ENCODE measurements around the gene DENND4A. TPM values are rescaled to one million over a fixed set of nuclear protein-coding genes. Genes with fewer than 3 reads are reported as not detected.

The DENND4A gene
- total and polyA plus RNA-seq, 7 donors = 4.0 to 46.7 (median 15.4) TPM

DNA sequence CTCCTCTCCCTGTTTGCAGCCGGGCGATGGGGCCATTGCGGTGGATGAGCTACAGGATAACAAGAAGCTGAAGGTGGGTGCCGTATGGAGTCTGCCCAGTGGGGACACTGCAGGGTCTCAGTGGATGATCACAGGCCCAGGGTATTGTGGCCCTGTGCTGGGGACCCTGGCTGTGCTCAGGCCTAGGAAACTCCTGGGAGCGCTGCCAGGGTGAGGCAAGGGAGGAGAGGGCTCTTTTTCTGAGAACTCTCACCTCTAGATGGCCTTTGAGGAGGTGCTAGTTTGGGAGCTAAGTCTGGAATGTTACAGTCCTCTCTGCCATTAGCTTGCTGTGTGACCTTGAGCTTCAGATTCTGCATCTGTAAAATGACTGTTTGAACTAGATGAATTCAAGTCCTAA, 154.0 kb downstream of the DENND4A start:
- WGBS, 3 donors = 84 to 88% (median 85%) methylated on average over 5 of the region's 5 CpGs
- TF ChIP-seq, protein P1, sequence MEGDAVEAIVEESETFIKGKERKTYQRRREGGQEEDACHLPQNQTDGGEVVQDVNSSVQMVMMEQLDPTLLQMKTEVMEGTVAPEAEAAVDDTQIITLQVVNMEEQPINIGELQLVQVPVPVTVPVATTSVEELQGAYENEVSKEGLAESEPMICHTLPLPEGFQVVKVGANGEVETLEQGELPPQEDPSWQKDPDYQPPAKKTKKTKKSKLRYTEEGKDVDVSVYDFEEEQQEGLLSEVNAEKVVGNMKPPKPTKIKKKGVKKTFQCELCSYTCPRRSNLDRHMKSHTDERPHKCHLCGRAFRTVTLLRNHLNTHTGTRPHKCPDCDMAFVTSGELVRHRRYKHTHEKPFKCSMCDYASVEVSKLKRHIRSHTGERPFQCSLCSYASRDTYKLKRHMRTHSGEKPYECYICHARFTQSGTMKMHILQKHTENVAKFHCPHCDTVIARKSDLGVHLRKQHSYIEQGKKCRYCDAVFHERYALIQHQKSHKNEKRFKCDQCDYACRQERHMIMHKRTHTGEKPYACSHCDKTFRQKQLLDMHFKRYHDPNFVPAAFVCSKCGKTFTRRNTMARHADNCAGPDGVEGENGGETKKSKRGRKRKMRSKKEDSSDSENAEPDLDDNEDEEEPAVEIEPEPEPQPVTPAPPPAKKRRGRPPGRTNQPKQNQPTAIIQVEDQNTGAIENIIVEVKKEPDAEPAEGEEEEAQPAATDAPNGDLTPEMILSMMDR (IDR thresholded peaks at IDR 0.05) = no peak
- Histone ChIP-seq H3K27ac (no peak overlapping the region), H3K4me1 (peaks cover 4% of the 10 kb centered on the region), H3K36me3 (ENCODE audit: insufficient read depth in 1 of 2, low read depth in 1 of 2) (no peaks in the 10 kb centered on the region), H3K4me3 (no peak overlapping the region), H3K9me3 (no peaks in the 10 kb centered on the region), H3K27me3 (ENCODE audit: insufficient read depth in 3 of 3, low read length in 2 of 3) (no peaks in the 10 kb centered on the region)
- intact Hi-C loops (cut with DNase I) = loop anchor here (10.0 kb wide), 4 partner anchors 187 to 647 kb away; partner anchors contain the start of gene RAB11A (in 1 of the 2)
- DNase-seq = no peak
- no peak for ATAC-seq

DNA sequence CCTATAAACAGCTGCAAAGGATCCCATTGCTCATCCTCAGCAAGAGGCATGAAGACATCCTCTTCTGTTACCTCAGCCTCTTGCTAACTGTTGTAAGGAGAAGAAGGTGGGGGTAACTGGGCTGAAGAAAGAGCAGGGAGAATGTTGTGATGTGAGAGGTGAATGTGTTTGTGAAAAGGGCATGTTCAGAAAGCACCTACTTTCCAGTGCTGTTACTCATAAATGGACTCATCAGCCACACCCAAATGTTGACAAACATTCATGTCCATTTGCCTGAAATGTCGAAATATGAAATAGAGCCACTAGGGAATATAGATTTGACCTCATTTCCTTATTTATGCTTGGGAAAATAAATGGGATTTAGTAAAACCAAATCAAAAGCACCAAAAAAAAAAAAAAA, 157.7 kb downstream of the DENND4A start:
- ATAC-seq = no peak
- 84 to 86% (median 85%) methylated on average over 1 of the region's 1 CpG for WGBS, 3 donors
- Histone ChIP-seq H3K27me3 (ENCODE audit: insufficient read depth in 3 of 3, low read length in 2 of 3) (no peaks in the 10 kb centered on the region), H3K4me1 (peaks cover 4% of the 10 kb centered on the region), H3K27ac (no peak overlapping the region), H3K36me3 (ENCODE audit: insufficient read depth in 1 of 2, low read depth in 1 of 2) (no peaks in the 10 kb centered on the region), H3K9me3 (no peaks in the 10 kb centered on the region), H3K4me3 (no peak overlapping the region)
- TF ChIP-seq, protein P1 (IDR thresholded peaks at IDR 0.05) = no peak
- no peak for DNase-seq
- intact Hi-C loops (cut with DNase I) = loop anchor here (10.0 kb wide), 4 partner anchors 190 to 650 kb away; partner anchors contain the start of gene RAB11A (in 1 of the 2)

DNA sequence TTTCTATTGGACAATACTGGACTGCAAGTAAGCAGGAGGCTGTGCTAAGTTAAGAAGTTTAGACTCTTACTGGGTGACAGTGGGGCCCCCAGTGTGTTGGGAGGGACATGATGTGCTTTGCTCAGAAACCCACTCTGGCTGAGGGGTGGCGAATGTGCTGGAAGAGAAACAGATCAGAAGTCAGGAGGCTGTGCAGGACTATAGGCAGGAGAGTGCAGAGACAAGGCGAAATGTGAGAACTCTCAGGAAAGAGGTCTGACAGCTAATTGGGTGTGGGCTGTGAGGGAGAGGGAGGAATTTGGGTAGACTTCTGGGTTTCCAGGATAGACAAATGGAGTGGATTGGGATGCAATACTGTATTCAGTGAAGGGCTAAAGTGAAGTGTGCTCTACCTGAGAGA, 158.3 kb downstream of the DENND4A start:
- 64 to 93% (median 82%) methylated on average over 2 of the region's 2 CpGs for WGBS, 3 donors

DNA sequence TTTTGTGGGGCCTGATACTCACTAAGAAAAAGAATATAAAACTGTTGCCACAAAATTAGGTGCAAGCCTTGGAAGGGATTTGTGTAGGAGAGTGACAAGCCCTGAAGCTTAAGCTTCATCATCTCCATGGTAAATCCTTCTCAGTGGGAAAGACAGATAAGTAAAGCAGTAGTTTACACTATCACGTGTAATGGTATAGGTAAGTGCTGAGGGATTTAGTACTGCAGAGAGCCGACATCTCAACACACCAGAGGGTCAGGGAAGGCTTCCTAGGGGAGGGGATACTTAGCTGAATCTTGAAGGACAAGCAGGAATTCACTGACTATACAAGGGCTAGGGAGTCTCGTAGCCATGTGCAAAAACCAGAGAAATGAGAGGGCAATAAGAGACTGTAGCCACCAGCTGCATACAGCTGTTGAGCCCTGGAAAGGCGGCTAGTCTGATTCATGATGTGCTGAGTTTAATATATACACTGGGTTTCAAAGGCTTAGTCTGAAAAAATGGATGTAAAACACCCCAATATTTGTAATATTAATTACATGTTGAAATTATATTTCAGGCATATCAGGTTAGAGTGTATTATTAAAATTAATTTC, 159.2 kb downstream of the DENND4A start:
- Histone ChIP-seq H3K4me1 (no peaks in the 10 kb centered on the region), H3K4me3 (no peak overlapping the region), H3K27ac (no peak overlapping the region), H3K9me3 (no peaks in the 10 kb centered on the region), H3K27me3 (ENCODE audit: insufficient read depth in 3 of 3, low read length in 2 of 3) (no peaks in the 10 kb centered on the region), H3K36me3 (ENCODE audit: insufficient read depth in 1 of 2, low read depth in 1 of 2) (no peaks in the 10 kb centered on the region)
- WGBS, 3 donors = 53 to 59% (median 57%) methylated on average over 4 of the region's 4 CpGs
- intact Hi-C loops (cut with DNase I) = loop anchor here (10.0 kb wide), 4 partner anchors 192 to 652 kb away; partner anchors contain the start of gene RAB11A (in 1 of the 2)
- no peak for ATAC-seq
- DNase-seq = no peak
- TF ChIP-seq, protein P1 (IDR thresholded peaks at IDR 0.05) = no peak

More for the DNA sequence above, 158.3 kb downstream of the DENND4A start:
- Histone ChIP-seq H3K4me1 (peaks cover 1% of the 10 kb centered on the region), H3K9me3 (no peaks in the 10 kb centered on the region), H3K36me3 (ENCODE audit: insufficient read depth in 1 of 2, low read depth in 1 of 2) (no peaks in the 10 kb centered on the region), H3K27ac (no peak overlapping the region), H3K4me3 (no peak overlapping the region), H3K27me3 (ENCODE audit: insufficient read depth in 3 of 3, low read length in 2 of 3) (no peaks in the 10 kb centered on the region)
- intact Hi-C loops (cut with DNase I) = loop anchor here (10.0 kb wide), 4 partner anchors 191 to 651 kb away; partner anchors contain the start of gene RAB11A (in 1 of the 2)
- DNase-seq (no peak), ATAC-seq (no peak)
- TF ChIP-seq, protein P1 (IDR thresholded peaks at IDR 0.05) = no peak
